ENCODE results near the gene PDZD8. TPM values are rescaled to one million over a fixed set of nuclear protein-coding genes. Genes with fewer than 3 reads are reported as not detected.

Gene PDZD8
- total and polyA plus RNA-seq, 2 donors (not counting 3 experiments of a cell fraction or from before 2014, with no cell fraction given): 5.9 to 22.6 TPM

- H2AFZ ChIP-seq (ENCODE audit: low read depth, low read length): no peak overlapping the region
- no peak overlapping the region for H3K9ac ChIP-seq (replicated peaks; ENCODE audit: extremely low read depth, insufficient read depth, low read length)
- intact Hi-C loops (cut with micrococcal nuclease) (no loop called here), dilution Hi-C loops (cut with MboI; ENCODE audit: extremely low pct_ligation_motif_present, low sequenced_read_pairs) (no loop called here)
- no peaks in the 10 kb centered on the region for H3K36me3 ChIP-seq (ENCODE audit: control insufficient read depth in 2 of 2, extremely low read depth in 1 of 2, insufficient read depth in 2 of 2, low read length in 2 of 2)
- no peaks in the 10 kb centered on the region for H3K9me3 ChIP-seq (replicated peaks; ENCODE audit: control insufficient read depth, insufficient read depth, low read length)
- BruUV-seq (replicated peaks): no TSS peak
- no peaks in the 10 kb centered on the region for H3K27me3 ChIP-seq (ENCODE audit: control insufficient read depth in 2 of 2, insufficient read depth in 2 of 2, low read length in 2 of 2)
- H3K79me2 ChIP-seq (ENCODE audit: control insufficient read depth, insufficient read depth, low read length): peaks cover 15% of the 10 kb centered on the region
- no peaks in the 10 kb centered on the region for H4K20me1 ChIP-seq (replicated peaks; ENCODE audit: control insufficient read depth, extremely low read depth, insufficient read depth, low read length)
- DNase-seq (ENCODE audit: low read depth, low spot score) (no peak), FAIRE-seq (no peak)
- ChIA-PET POLR2A (no interaction called here), CTCF (interaction anchor here (0.6 kb wide), 1 partner anchor 12 kb away, joined by 3 read pairs; no protein-coding TSS in a partner anchor)
- no peaks in the 10 kb centered on the region for H3K4me1 ChIP-seq (ENCODE audit: control insufficient read depth, extremely low read depth, insufficient read depth, low read length)
- H3K27ac ChIP-seq (ENCODE audit: insufficient read depth, low read depth, low read length): no peak overlapping the region
- no peak overlapping the region for H3K4me2 ChIP-seq (ENCODE audit: insufficient read depth, low read length)
- TF ChIP-seq EZH2 (IDR thresholded peaks at IDR 0.05; ENCODE audit: borderline replicate concordance, low read depth, low read length, severe bottlenecking) (no peak), JUN (IDR thresholded peaks at IDR 0.05; ENCODE audit: borderline replicate concordance, insufficient read depth, insufficient read length, low read depth) (no peak), MYC (IDR thresholded peaks at IDR 0.05; ENCODE audit: low read depth, low read length) (no peak), GATA2 (IDR thresholded peaks at IDR 0.05; ENCODE audit: insufficient read depth, insufficient read length, low read depth, low read length) (no peak), POLR2A (IDR thresholded peaks at IDR 0.05; ENCODE audit: low read depth, low read length) (no peak), MAX (IDR thresholded peaks at IDR 0.05; ENCODE audit: insufficient read depth, insufficient read length) (no peak), POLR2AphosphoS5 (IDR thresholded peaks at IDR 0.05; ENCODE audit: insufficient read depth, low read depth, low read length) (no peak), CTCF (IDR thresholded peaks at IDR 0.05; ENCODE audit: extremely low read depth in 1 of 2, insufficient read depth in 1 of 2, low read depth in 1 of 2, low read length in 2 of 2) (no peak), FOS (IDR thresholded peaks at IDR 0.05; ENCODE audit: borderline replicate concordance, insufficient read depth, low read length) (no peak)
- H3K9me1 ChIP-seq (replicated peaks; ENCODE audit: control insufficient read depth, extremely low read depth, insufficient read depth, low read length): no peaks in the 10 kb centered on the region
- no peak overlapping the region for H3K4me3 ChIP-seq (replicated peaks in 1 of 3; ENCODE audit: insufficient read depth in 1 of 3, low read depth in 1 of 3, low read length in 3 of 3)
Observed at GRCh38 chr10:117298219-117298618, 77.0 kb downstream of the PDZD8 start.
